Measurements from ENCODE around the gene DPM3. TPM values are rescaled to one million over a fixed set of nuclear protein-coding genes. Genes with fewer than 3 reads are reported as not detected.

DPM3 gene
- total and polyA plus RNA-seq, 2 of the 13 experiments (the other 11 are each of a cell fraction or from before 2014, with no cell fraction given), result 23.2 to 53.4 TPM

GRCh38 chr1:155091071-155092051, 49.0 kb downstream of the DPM3 start (continued):
- TF ChIP-seq ZNF564 (CRISPR knock-in tag; IDR thresholded peaks at IDR 0.05) (no peak), ZNF580 (CRISPR knock-in tag; IDR thresholded peaks at IDR 0.05; ENCODE audit: borderline replicate concordance, low read depth) (peak; percentile 95), ZSCAN21 (CRISPR knock-in tag; IDR thresholded peaks at IDR 0.05; ENCODE audit: borderline replicate concordance) (no peak), HMGXB3 (CRISPR knock-in tag; IDR thresholded peaks at IDR 0.05; ENCODE audit: borderline replicate concordance) (peak; percentile 80; the same call in 1 of the 2 replicates), FOXC1 (CRISPR knock-in tag; IDR thresholded peaks at IDR 0.05; ENCODE audit: borderline replicate concordance) (peak; percentile 52; the same call in 1 of the 2 replicates), ARID4A (CRISPR knock-in tag; IDR thresholded peaks at IDR 0.05; ENCODE audit: borderline replicate concordance) (peak; percentile 83), ZNF724P (CRISPR knock-in tag; IDR thresholded peaks at IDR 0.05; ENCODE audit: borderline replicate concordance) (no peak), SSRP1 (CRISPR knock-in tag; IDR thresholded peaks at IDR 0.05) (no peak), ZBTB4 (CRISPR knock-in tag; IDR thresholded peaks at IDR 0.05; ENCODE audit: borderline replicate concordance) (0 out of 2 replicates have a peak, but pooled peaks have one; percentile 37), TP53 (CRISPR knock-in tag; conservative IDR thresholded peaks at IDR 0.05) (no peak), SAP130 (CRISPR knock-in tag; IDR thresholded peaks at IDR 0.05; ENCODE audit: low read depth) (peak; percentile 91), TFDP2 (CRISPR knock-in tag; IDR thresholded peaks at IDR 0.05) (peak; percentile 50; the same call in 1 of the 2 replicates), ZFP82 (CRISPR knock-in tag; IDR thresholded peaks at IDR 0.05; ENCODE audit: borderline replicate concordance) (peak; percentile 79; the same call in 1 of the 2 replicates)
